GM19397 (cell line): Measurements from ENCODE around the gene XAGE3.
A peak's percentile ranks its signal among the peaks of the same experiment; 100 is the strongest.
"Not testable (repeated sequence)": the region's sequence is repeated elsewhere in the genome, so short reads cannot be mapped to it uniquely, and the experiment has no call there.

Experiments
- ATAC-seq: cut with Tn5 transposase; IDR thresholded peaks from one replicate; pipeline ENCODE4 v1.9.1; 2021; ENCODE audit warnings: mild to moderate bottlenecking, moderate library complexity; ENCODE audit not compliant: unreplicated experiment

Gene XAGE3

GRCh38 chrX:52867610-52868348 lies at the start of gene XAGE3:
Gene XAGE3 (minus strand): TSS chrX:52868083. CDS start chrX:52867133, 950 bp downstream.
- no peak for ATAC-seq

GRCh38 chrX:52914704-52915103 lies 46.8 kb upstream of the XAGE3 start:
- not testable (repeated sequence) for ATAC-seq

GRCh38 chrX:52913681-52914080 lies 45.8 kb upstream of the XAGE3 start:
- ATAC-seq = not testable (repeated sequence)

GRCh38 chrX:52909313-52909969 lies 41.6 kb upstream of the XAGE3 start:
- ATAC-seq = not testable (repeated sequence)

- not testable (repeated sequence) for ATAC-seq
Observed at GRCh38 chrX:52907900-52908299, 40.0 kb upstream of the XAGE3 start.

GRCh38 chrX:52907137-52907536 lies 39.3 kb upstream of the XAGE3 start:
- not testable (repeated sequence) for ATAC-seq

- ATAC-seq = not testable (repeated sequence)
Observed at GRCh38 chrX:52906072-52906471, 38.2 kb upstream of the XAGE3 start.

GRCh38 chrX:52905531-52905930 lies 37.6 kb upstream of the XAGE3 start:
- not testable (repeated sequence) for ATAC-seq

- peak; percentile 90 for ATAC-seq
Observed at GRCh38 chrX:52896855-52897709, 29.2 kb upstream of the XAGE3 start, which contains the start of gene FAM156B. Gene FAM156B (plus strand): TSS chrX:52897330. CDS start chrX:52907226, 9,896 bp downstream.

- ATAC-seq = not testable (repeated sequence)
Observed at GRCh38 chrX:52896438-52896837, 28.6 kb upstream of the XAGE3 start.

GRCh38 chrX:52888090-52888489 lies 20.2 kb upstream of the XAGE3 start:
- not testable (repeated sequence) for ATAC-seq

- ATAC-seq = not testable (repeated sequence)
Observed at GRCh38 chrX:52887459-52887858, 19.6 kb upstream of the XAGE3 start.

GRCh38 chrX:52876386-52876785 lies 8.5 kb upstream of the XAGE3 start:
- not testable (repeated sequence) for ATAC-seq

GRCh38 chrX:52875436-52875835 lies 7.6 kb upstream of the XAGE3 start:
- not testable (repeated sequence) for ATAC-seq

- no peak for ATAC-seq
Observed at GRCh38 chrX:52874661-52875060, 6.8 kb upstream of the XAGE3 start.

GRCh38 chrX:52873825-52874224 lies 5.9 kb upstream of the XAGE3 start:
- ATAC-seq = not testable (repeated sequence)

- no peak for ATAC-seq
Observed at GRCh38 chrX:52870046-52870445, 2.2 kb upstream of the XAGE3 start.

GRCh38 chrX:52865343-52865998 lies 2.4 kb downstream of the XAGE3 start:
- ATAC-seq = no peak

GRCh38 chrX:52856991-52857525 lies 10.8 kb downstream of the XAGE3 start:
- not testable (repeated sequence) for ATAC-seq

GRCh38 chrX:52852110-52852860 lies 15.6 kb downstream of the XAGE3 start:
- ATAC-seq = no peak
